Ovary (tissue), 3 donors: ENCODE data around the gene DHRS4L2.

ENCODE experiments used
- CTCF ChIP-seq, 3 donors: fragments of 450-650 bp in 2 of 3; fragments of 200-600 bp in 1 of 3; IDR thresholded peaks; one replicate each; pipeline versions ENCODE4 v1.5.1 to v1.8.0; 2016 to 2022; ENCODE audit warnings: antibody characterized with exemption in 3 of 3, mild to moderate bottlenecking in 1 of 3
- EP300 ChIP-seq: sonication (generic); formaldehyde crosslinking; IDR thresholded peaks from one replicate; pipeline ENCODE4 v1.6.1; 2017; ENCODE audit warnings: antibody characterized with exemption
- POLR2A ChIP-seq: fragments of 450-650 bp; IDR thresholded peaks from one replicate; pipeline ENCODE4 v1.6.1; 2017; ENCODE audit warnings: antibody characterized with exemption, mild to moderate bottlenecking, moderate library complexity
- donor health status: DM: no; HTN: no; CAD: no.

- TF ChIP-seq POLR2A (no peak), EP300 (no peak), CTCF (IDR thresholded peaks at IDR 0.05) (no peak)
Observed at GRCh38 chr14:23951590-23952201, 37.0 kb upstream of the DHRS4L2 start.
